GM21528 (cell line): ENCODE data around the gene MLX.
"Not testable (repeated sequence)": the region's sequence is repeated elsewhere in the genome, so short reads cannot be mapped to it uniquely, and the experiment has no call there.

Experiments
- ATAC-seq: cut with Tn5 transposase; IDR thresholded peaks from one replicate; pipeline ENCODE4 v1.9.1; 2021; ENCODE audit warnings: mild to moderate bottlenecking, moderate library complexity; ENCODE audit not compliant: unreplicated experiment, low FRiP score

The MLX gene

DNA sequence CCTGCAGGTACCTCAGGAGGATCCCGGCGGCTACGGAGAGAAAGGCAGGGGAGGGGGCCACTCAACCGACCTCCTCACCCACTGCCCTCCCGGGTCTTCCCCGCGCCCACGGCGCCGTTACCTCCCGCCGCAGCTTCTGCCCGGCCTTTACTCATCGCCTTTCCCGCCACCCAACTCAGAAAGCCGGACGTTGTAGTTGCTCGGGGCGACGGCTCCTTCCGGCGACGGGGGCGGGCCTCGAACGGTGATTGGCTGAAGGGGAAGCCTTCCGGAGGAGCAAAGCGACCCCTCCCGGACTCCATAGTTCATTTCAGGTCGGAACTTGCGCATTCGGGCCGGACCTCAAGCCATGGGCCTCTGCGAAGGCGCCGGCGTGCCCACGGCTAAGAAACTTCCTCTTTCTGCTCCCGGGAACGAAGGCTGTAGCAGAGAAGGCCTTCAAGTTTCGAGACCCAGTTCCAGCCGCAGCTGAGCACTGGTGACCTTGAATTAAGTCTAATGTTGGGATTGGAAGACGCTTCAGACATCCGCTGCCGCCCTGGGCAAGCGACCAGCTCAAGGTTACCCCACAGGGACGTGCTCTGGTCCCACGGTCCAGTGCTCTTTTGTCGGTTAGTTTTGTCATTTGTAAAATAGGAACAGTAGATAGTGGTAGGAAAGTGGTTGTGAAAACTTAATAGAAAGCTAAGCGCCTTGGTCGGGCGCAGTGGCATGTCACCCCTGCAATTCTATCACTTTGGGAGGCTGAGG is 10.8 kb downstream of the MLX start, which contains the start of gene PSMC3IP:
PSMC3IP (minus strand) TSS at position 198 of the 750 bp plus-strand sequence; CDS start at position 155, 43 bp downstream.
- ATAC-seq, result peak; percentile 71

DNA sequence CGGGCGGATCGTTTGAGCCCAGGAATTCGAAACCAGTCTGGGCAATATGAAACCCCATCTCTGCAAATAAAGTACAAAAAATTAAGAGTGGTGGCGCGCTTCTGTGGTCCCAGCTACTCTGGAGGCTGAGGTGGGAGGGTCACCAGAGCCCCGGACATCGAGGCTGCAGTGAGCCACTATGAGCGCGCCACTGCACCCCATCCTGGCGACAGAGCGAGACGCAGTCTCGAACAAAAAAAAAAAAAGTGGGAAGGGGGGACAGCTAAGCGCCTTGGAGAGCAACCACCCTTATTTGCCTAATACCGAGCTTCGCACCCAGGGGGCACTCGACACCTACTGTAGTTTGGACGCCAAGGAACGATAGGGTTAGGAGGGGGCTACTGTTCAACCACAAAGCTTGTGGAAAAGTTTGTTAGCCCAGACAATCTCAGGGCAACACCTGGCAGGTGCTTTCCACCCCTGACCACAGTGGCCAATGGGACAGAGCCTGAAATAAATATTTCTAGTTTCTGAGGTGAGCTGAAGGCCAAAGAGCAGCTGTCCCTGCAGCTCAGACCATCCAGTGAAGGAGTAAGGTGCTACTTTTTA is 11.5 kb downstream of the MLX start:
- ATAC-seq, result peak; percentile 61

DNA sequence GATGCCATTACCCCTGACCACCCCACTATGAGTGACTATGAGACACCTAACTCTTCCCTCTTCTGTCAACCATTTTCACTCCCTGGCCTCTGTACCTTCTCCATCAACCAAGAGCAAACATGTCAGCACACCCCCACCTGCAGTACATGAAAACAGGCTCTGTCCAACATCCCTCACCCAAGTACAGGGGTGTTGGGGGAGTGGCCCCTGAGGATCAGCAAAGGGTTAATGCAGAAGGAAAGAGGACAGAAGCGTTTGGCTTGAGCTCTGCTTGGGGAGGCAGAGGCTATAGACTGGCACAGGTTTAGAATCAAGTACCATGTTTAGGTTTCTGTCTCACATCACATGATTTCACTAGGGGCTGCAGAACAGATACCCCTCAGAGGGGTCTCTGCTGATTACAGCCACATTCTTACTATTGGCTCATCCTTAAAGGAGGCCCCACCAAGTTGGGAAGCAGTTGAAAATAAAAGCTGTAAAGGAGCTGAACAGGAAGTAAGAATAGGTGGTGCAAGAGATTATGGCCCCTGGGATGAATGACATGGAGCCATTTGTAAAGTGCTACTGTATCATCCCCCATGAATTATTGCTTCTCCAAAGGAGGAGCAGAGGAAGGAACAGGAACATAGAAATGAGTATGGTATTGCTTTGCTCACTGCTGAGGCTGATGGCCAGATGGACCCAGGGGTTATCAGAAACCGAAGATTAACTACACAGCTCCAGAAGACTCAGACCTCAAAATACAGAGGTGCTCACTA is 13.1 kb downstream of the MLX start:
- no peak for ATAC-seq

DNA sequence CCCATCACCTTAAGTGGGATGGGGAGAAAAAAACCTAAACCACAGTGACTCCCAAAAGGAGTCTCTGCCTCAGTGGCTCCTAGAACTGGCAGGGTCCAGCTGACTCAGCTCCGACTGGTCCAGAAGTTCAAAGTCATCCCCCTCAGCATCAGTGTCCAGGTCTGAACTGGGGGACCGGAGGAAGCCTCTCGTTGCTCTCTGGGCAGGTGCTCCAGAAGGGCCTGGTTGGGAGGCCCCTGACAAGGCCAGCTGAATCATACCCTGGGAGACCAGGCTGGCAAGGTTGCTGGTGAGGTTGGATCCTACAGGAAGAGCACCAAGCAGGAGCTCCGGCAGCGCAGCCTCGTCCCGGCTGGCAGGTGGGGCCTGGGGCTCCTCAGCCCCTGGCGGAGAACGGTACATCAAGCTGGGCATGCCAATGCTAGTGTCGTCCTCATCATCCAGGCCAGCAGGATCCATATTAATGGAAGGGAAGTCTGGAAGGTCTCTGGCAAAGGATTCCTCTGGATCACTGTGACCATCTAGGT is 14.9 kb downstream of the MLX start:
- ATAC-seq, result no peak

DNA sequence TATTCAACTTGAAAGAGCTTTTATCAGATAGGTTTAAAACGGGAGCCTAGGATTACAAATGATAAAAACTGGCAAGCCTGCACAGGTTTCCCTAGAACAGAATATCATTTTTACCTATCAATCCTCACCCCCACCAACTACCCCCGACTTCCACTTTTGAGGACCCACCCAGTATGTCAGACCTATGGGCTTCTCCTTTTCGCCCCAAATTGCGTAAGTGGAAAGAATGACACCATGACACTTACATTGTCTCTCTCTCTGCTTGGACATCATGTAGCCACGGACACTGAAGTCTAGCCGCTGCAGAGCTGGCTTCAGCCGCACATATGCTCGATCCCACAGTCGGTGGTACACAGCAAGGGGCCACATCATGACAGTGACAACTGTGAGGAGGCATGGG is 18.0 kb downstream of the MLX start:
- no peak for ATAC-seq

DNA sequence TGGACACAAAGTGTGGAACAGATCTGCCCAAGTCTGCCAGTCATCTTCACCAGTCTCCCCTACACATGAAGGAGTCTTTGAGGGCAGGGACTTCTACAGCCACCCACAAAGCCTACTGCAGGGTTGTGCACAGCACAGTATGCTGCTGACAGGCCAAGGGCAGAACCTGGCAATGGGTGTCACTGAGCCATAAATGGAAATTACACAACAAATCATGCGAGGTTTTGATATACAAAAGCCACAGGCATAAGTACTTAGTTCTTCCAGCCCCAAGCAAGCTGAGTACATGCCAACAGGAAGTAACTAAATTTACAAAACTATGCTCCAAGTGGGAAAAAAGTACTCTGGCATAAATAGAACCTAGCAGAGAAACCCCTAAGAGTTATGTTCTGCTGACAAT is 18.5 kb downstream of the MLX start:
- ATAC-seq, result no peak

DNA sequence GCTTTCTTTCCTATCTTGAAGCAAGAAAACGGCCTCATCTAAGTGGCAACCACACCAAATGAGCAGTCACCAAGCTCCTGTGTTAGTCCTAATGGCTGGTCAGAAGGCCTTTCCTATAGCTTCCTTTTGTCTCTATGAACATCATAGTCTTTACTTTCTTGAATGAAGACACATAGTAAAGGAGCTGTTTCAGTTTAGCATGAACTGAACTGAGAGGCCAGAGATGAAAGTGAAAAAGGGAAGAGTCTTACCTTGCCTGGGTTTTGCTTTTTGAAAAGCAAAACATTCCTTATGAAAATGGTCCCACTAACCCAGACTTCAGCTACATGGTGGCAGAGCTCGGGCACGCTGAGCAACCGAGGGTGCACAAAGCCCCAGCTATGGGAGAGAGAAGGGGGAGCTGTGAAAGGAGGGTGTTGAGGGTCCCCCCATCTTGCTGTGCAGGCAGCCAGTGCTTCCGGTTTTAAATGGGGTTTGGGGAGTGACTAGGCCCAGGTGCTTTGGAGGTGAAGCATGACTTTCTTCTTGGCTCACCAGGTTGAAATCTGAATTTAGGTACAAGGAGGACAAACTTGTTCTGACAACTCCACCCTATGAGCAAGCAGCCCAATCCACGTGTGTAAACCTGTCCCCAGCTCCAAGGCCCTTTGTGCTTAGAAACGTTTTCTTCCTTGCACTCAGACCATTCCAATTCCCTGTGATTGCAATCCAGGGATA is 19.8 kb downstream of the MLX start:
- no peak for ATAC-seq

DNA sequence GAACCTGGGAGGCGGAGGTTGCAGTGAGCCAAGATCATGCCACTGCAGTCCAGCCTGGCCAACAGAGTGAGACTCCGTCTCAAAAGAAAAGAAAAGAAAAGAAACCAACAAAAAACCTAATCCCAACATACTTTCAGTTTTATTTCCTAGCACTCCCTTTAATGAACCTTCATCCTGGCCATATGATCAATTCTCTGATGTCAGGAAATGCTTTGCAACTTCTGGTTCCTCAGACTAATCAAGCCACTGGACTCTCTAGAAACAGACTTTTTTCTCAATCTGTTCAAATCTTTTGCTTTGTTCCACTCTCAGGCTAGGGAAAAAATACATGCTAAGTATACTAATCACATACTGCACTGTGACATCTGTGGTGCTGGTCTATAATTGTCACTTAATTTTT is 24.0 kb downstream of the MLX start:
- ATAC-seq, result no peak

DNA sequence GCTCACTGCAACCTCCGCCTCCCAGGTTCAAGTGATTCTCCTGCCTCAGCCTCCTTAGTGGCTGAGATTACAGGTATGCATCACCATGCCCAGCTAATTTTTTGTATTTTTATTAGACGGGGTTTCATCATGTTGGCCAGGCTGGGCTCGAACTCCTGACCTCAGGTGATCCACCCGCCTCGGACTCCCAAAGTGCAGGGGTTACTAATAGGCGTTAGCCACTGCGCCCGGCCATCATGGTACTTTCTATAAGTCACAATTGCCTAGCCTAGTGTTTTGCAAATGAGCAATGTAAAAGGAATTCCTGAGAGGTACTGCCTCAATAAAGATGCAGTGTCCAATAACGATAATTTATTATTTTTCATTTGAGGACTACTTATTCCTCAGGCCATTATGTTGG is 24.5 kb downstream of the MLX start:
- ATAC-seq, result no peak

DNA sequence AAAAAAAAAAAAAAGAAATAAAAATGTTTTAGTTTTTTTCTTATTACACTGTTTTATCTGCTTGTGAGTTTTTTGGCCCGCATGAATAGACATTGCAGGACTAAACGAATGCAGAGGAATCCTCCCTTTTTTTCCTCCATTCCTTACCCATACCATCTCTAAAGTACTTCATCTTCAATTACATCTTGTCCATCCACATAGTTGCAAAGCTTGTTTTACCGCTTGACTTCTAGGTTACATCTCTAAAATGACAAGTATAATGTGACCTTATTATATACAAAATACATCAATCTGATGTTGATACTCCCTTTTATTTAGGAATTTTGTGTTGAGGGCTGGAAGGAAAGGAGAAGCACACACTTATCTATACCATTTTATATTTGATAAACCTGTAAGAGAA is 29.5 kb downstream of the MLX start:
- ATAC-seq, result no peak

DNA sequence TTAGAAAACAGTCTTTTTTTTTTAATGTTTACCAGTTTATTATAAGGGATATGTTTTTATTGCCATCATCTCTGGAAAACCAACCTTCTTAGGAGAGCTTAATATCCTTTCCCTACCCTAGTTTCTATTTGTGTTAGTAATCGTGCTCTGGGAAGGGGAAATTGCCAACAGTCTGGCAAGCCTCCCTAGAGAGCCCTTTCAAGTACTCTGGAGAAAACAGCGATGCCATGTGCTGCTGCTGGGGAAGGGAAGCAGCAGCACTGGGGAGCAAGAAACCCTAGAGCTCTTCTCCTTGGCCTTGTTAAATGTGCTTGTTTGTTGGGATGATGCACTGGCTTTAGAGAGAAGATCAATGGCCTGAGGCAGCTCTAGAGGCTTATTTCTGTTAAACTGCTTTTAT is 32.0 kb downstream of the MLX start:
- no peak for ATAC-seq

DNA sequence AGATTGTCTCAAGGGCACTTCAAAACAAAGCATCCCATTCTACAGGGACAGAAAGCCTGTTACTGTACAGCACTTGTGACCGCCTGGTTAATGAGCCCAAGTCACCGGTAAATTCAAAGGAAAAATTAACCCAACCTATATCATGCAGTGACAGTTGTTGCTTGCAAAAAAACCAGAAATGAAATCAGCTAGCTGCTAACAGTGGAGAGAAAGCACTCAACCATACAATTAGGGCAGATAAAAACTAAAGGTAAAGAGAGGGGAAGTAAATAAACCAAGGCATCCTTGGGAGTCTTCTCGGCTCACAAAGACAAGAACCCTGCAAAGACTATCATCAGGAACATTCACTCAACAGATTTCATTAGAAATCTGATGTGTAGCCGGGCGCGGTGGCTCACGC is 36.4 kb downstream of the MLX start:
- ATAC-seq, result no peak

DNA sequence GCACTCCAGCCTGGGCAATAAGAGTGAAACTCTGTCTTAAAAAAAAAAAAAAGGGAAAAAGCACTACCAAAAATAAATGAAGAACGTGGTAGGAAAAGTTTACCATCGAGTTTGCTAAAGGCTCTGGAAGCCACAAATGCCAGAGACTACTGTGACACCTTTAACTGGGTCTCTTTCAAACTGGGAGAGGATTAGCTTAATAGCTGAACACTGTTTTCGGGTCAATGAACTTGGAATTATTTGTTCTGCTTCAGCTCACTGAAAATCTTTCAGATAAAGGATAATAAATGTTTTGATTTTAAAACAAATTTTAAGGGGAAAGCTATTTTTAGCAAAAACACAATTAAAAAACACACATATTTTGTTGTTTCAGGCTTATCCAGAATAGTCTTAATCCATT is 40.9 kb downstream of the MLX start:
- no peak for ATAC-seq

DNA sequence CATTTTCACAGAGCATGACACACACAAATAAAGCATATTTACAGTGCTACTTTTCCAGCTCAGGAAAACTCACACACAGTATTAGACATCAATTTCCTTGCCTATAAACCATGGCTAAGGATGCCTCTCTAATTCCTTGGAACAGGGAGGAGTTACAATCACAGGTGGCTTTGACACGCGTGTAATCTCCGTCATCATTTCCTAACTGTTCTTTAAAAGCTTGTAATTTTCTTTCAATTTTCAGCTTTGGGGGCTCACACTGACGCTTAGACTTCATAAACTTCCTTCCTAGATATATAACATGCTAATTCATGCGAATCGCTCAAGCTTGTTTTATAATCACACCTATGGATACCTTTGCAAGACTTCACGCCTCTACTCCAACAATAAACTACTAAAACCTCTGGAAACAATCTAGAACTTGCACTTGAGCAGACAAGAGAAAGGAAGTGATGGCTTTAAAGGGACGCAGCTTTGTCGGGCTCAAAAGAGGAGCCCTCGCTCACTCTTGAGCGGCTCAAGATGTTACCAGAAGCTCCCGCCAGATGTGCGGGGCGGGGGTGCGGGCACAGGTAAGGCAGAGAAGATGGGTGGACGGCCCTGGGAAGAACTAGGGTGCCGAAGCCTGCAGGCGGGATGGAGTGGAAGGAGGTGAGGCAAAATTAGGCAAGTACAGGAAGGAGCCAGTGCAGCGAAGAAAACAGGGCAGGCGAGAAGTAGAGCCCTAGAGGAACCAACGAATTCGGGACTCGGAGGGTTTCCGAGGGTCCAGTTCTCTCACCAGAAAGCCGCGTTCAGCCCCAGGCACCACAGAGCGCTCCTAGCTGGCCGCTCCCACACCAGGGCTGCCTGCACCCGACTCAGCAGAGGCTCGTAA is 41.6 kb downstream of the MLX start:
- ATAC-seq, result peak; percentile 42

DNA sequence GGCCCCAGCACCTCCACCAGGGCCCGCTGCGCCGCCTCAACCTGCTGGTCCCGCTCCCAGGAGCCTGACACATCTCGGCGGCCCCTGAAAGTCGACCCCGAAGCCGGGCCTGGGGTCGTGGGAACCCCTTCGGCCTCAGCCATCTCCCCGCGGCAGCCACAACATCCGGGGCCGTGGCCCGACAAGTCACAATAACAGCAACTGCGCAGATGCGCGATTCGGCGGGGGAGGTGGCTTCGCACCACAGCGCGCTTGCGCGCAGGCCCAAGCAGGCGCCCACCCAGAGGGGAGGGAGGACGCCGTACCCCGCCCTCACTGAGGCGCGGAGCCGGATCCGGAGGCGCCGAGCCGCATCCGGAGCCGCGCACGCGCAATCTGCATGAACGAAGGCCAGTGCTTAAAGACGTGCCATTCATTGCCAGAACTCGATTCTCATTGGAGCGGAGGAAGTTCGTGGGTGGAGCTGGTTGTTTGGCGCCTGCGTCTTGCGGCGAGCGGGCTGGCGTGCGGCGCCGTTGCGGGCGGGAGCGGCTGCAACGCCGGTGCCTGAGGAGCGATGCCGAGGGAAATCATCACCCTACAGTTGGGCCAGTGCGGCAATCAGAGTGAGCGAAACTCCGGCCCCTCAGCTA is 42.4 kb downstream of the MLX start, which contains the start of the genes RETREG3 and TUBG1:
RETREG3 (minus strand) TSS at position 193 of the 632 bp plus-strand sequence; CDS start at position 143, 50 bp downstream.
TUBG1 (plus strand) TSS at position 502 of the 632 bp plus-strand sequence; CDS start at position 557, 55 bp downstream.
- ATAC-seq, result peak; percentile 86

DNA sequence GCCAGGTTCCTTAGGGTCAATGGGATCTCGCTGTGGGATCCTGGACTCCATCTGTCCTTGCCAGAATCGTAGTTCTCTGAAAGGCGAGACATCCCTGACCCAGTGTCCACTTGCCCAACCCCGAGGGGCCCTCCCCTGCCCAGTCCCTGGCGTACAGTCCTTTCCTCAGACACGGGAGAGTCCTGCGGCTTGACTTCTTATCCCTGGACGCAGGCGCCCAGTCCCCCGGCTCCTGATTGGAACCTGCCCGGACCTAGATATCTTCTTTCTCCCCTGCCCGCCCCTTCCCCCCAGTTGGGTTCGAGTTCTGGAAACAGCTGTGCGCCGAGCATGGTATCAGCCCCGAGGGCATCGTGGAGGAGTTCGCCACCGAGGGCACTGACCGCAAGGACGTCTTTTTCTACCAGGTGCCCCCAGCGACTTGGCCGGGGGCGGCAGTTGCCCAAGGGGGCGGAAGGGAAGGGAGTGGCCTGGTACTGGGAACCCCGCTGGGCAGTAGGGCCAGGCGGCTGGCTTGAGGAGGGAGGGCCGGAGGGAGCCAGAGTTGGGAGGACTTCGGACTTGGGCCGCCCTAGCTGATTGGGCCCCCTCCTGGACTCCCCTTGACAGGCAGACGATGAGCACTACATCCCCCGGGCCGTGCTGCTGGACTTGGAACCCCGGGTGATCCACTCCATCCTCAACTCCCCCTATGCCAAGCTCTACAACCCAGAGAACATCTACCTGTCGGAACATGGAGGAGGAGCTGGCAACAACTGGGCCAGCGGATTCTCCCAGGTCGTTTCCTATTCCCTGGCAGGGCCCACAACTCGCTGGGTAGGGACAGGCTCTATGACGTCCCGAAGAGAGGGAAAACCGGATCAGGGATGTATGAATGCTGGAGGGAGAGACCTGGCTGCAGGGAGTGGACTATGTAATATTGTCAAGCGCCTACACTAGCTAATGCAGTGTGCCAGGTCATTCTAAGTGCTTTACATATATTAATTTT is 43.2 kb downstream of the MLX start:
- ATAC-seq, result not testable (repeated sequence)

DNA sequence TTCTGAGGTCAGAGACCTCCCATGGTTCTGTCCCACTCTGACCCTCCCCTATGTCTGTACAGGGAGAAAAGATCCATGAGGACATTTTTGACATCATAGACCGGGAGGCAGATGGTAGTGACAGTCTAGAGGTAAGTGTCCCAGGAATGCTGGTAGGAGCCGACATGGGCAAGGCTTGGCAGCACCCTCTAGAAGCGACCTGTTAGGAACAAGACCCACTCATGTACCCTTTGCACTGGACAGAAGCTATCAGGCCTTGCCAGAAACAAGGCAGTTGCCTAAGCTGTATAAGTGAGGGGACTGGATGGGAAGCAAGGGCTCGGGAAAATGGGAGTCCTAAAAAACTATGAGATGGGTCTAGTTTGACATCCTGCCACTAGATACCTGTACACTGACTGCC is 45.1 kb downstream of the MLX start:
- no peak for ATAC-seq
